GM19467 (cell line): ENCODE data around the gene KRTAP12-1.
"Not testable (repeated sequence)": the region's sequence is repeated elsewhere in the genome, so short reads cannot be mapped to it uniquely, and the experiment has no call there.

ENCODE experiments used
- ATAC-seq: cut with Tn5 transposase; IDR thresholded peaks from one replicate; pipeline ENCODE4 v1.9.1; 2021; ENCODE audit warnings: mild to moderate bottlenecking, moderate library complexity; ENCODE audit not compliant: unreplicated experiment

KRTAP12-1 gene

GRCh38 chr21:44670642-44671432 lies 11.1 kb downstream of the KRTAP12-1 start:
- ATAC-seq = no peak

DNA sequence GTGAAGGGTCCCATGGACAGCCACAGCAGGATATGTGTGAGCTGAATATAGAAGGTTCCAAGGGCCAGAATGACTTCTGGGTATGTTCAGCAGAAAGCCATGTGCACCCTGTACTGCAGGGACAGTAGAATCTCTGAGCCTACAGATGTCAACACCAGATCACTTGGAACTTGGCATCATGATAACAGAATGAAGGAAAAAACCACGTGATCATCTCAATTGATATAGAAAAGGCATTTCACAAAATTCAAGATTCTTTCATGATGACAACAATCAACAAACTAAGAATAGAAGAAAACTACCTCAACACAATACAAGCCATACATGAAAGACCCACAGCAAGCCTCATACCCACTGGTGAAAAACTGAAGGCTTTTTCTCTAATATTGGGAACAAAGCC lies 14.4 kb downstream of the KRTAP12-1 start:
- ATAC-seq = no peak

DNA sequence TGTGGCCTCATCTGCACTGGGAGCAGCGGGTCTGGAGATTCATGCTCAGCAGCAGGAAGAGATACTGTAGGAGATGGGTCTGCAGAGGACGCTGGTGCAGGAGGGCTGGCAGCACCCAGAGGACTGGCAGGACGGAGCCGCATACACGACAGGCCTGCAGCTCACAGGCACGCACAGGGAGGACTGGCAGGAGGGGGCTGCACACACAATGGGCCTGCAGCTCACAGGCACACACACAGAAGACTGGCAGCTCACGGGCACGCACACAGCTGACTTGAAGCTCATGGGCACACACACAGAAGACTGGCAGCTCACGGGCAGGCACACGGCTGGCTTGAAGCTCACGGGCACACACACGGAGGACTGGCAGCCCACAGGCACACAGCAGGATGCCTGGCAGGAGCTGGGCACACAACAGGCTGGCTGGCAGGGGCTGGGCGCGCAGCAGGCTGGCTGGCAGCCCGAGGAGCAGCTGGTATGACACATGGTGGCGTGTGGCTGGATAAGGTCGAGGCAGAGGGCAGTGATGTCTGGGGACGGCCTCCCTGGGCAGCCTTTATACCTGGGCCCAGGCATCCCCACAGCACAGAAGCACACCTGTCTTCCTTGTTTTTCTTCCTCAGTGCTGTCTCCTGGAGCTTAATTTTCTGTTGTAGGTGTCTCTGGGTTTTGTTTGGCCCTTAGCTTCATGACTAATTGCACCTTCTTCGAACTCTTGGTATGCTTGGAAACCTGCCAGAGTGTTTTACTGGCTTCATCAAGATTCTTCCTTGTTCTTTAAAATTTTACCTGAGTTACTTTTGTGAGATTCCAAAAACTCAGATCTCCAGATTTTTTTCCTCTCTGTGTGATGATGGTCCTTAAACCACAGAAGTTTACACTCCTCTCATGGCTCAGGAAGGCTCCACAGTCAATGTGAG lies 15.3 kb downstream of the KRTAP12-1 start, which contains the start of gene KRTAP12-2:
TSS of gene KRTAP12-2 (minus strand) at position 527 of the 920 bp plus-strand sequence. CDS start at position 486, 41 bp downstream.
- ATAC-seq = no peak

GRCh38 chr21:44664691-44665090 lies 17.3 kb downstream of the KRTAP12-1 start:
- ATAC-seq = no peak

DNA sequence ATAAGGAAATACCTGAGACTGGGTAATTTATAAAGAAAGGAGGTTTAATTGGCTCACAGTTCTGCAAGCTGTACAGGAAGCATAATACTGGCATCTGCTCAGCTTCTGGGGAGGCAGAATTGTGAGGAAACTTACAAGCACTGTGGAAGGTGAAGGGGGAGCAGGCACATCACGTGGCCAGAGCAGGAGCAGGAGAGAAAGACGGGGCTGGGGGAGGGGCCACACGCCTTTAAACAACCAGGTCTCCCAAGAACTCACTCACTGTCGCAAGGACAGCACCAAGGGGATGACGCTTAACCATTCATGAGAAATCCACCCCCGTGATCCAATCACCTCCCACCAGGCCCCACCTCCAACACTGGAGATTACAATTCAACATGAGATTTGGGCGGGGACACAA lies 20.4 kb downstream of the KRTAP12-1 start:
- ATAC-seq = not testable (repeated sequence)

DNA sequence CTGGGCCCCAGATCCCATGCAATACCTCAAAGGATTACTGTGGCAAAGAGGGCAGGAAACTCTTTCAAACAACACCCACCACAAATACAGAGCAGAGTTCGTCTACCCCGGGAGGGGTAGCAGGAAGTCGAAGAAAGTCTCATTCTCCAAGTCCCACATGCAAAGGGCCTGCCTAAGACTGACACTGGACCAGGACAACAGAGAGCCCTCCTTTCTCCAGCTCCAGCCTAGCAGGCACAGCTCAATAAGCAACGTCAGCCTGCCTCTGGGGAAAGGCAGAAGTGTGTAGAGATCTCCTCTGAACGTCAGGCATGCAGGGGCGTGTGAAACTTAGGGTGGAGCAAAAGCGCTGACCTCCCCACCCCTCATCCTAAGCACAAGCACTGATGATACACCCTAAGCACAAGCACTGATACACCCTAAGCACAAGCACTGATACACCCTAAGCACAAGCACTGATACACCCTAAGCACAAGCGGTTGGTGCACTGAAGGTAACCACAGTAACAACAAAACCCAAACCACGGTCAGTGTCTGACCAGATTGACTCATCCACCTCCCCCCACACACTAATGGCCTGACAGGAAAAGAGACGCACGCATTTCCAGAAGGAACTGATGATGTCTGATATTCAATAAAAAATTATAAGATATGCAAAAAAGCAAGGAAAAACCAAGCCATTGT lies 22.9 kb downstream of the KRTAP12-1 start:
- ATAC-seq = no peak

GRCh38 chr21:44658541-44658910 lies 23.4 kb downstream of the KRTAP12-1 start:
- no peak for ATAC-seq

- ATAC-seq = no peak
These were observed 24.1 kb downstream of the KRTAP12-1 start, which contains the start of gene KRTAP12-3 for GRCh38 chr21:44657635-44658540. Gene KRTAP12-3 (plus strand): TSS chr21:44657932. CDS start chr21:44657980, 48 bp downstream.

DNA sequence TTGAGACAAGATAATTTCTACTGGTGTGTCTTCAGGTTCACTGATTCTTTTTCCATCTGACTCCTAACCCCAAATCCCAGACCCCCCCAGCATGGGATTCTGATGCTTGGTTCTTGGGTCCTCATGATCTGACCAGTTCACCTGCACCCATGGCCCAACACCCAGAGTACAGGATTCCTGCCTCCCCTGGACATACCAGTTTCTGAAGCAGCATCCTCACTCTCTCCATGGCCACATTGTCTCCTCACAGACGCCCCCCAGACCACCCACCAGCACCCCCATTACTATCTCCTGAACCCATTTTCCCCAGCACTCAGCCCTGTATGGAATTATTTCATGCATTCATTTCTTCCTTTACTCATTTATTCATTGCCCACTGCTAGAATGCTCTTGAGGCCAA lies 25.1 kb downstream of the KRTAP12-1 start:
- no peak for ATAC-seq

GRCh38 chr21:44654576-44655175 lies 27.3 kb downstream of the KRTAP12-1 start, which contains the start of gene KRTAP12-4:
Gene KRTAP12-4 (minus strand): TSS chr21:44654659. CDS start chr21:44654614, 45 bp downstream.
- ATAC-seq = no peak

- no peak for ATAC-seq
These were observed 28.0 kb downstream of the KRTAP12-1 start for GRCh38 chr21:44653656-44654575.

DNA sequence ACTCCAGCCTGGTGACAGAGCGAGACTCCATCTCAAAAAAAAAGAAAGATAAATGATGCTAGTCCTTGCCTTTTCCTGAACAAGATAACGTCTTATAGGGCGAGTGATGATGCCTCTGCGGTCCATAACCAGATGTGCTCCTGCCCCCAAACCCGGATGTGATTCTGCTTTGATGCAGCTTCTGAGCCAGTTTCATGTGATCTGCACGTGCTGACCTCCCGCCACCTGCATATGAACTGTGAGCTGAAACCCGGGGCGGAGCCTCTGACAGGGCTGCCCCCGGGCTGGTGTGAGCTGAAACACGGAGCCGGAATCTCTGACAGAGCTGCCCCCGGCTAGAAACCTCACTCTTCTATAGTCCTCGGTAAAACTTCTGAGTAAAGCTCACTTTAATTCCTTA lies 28.8 kb downstream of the KRTAP12-1 start:
- ATAC-seq = no peak

DNA sequence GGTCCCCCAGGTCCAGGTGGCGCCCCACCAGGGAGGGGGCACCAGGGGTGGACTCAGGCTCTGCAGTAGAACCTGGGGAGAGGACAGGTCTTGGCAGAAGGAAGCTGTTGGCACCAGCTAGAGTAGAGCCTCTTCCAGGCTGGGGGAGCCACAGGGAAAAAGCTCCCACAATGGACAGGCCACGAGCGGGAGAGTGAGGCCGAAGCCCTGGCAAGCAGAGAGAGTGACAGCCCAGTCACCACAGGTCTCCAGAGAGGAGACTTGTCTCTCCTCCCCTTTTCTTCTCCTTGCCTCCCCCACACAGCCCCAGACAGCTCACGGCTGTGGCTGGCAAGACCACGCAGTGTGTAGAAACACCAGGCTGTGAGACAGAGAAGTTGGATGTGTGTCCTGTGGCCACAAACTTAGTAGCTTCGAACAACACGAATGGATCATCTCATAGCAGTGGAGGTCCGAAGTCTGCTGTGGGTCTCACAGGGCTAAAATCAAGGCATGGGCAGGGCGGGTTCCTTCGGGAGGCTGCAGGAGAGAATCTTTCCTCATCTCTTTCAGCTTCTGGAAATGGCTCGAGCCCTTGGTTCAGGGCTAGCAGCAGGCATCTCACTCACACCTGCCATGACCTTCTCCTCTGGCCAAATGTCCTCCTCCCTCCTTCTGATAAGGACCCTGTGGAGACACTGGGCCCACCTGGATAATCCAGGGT lies 30.8 kb downstream of the KRTAP12-1 start:
- no peak for ATAC-seq

- ATAC-seq = no peak
These were observed 31.5 kb downstream of the KRTAP12-1 start for GRCh38 chr21:44650265-44650972.

DNA sequence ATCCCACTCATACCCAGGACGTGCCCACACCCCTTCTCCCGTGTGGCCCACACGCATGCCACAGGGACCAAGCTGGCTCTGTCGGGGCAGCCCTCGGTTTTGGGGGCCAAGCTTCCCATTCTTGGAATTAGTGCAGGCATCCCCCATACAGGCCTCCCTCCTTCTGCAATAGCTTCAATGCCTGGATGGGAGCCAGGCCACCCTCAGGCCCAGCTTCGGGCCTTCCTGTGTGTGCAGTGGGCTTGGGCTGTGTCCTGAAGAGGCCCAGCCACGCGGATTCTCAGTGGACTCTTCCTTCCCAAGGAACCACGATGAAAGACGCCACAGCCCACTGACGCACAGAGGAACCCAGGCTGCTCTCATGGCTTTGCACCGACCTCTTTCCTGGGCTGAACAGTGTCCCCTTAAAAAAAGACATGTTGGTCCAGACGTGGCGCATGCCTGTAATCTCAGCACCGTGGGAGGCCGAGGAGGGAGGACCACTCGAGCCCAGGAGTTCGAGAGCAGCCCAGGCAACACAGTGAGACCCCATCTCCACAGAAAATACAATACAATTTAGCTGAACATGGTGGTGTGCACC lies 32.4 kb downstream of the KRTAP12-1 start:
- no peak for ATAC-seq

DNA sequence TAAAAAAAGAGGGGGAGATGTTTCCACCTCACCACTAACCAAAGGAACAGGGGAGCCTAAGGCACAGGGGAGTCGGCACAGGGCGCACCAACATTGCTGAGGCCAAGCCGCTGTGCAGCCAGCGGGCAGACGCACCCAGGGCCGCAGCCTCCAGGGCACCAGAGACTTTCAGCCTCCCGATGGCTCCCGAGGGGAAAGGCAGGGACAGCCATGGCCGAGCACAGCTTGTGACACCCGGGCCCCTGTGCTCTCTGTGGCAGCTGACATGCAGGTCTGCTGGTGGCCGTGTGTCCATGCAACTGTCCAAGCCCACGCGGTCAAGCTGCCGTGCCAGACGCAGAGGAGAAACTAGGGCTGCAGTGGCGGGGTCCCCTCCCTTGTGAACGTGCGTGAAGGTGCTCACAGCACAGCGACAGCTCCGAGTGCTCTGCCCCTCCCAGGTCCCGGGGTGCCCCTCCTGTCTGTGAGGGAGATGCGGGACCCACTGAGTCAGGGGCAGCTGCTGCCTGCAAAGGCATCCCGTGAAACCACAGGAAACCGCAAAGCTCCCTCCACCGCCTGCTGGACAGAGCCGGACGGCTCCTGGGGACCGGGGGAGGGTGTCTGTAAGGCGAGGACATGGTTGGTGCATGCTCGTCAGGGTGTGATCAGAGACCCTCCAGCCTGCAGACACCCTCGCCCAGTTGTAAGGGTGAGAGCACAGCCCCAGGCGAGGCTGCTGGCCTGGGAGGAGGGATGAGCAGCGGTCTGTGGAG lies 33.2 kb downstream of the KRTAP12-1 start:
- no peak for ATAC-seq
